GM20431 (cell line): ENCODE data around the gene SLC2A10.

Experiments used
- in situ Hi-C: fragments of 300-500 bp; cut with MseI, MboI; formaldehyde crosslinking; loops from one replicate; pipeline ENCODE4 v1.15.0; 2020; ENCODE audit warnings: low sequenced_read_pairs; ENCODE audit not compliant: unreplicated experiment

The SLC2A10 gene

GRCh38 chr20:46757754-46758678 lies 48.6 kb downstream of the SLC2A10 start:
- in situ Hi-C loops: no loop called here

GRCh38 chr20:46758929-46759669 lies 49.6 kb downstream of the SLC2A10 start:
- in situ Hi-C loops: no loop called here

- in situ Hi-C loops: no loop called here
Observed at GRCh38 chr20:46761566-46761965, 52.1 kb downstream of the SLC2A10 start.

GRCh38 chr20:46764068-46764467 lies 54.6 kb downstream of the SLC2A10 start:
- in situ Hi-C loops: no loop called here

GRCh38 chr20:46765506-46766120 lies 56.2 kb downstream of the SLC2A10 start:
- in situ Hi-C loops: no loop called here

- in situ Hi-C loops: no loop called here
Observed at GRCh38 chr20:46767127-46767761, 57.8 kb downstream of the SLC2A10 start.

- in situ Hi-C loops: no loop called here
Observed at GRCh38 chr20:46770330-46771194, 61.1 kb downstream of the SLC2A10 start.

GRCh38 chr20:46771195-46771588 lies 61.7 kb downstream of the SLC2A10 start:
- in situ Hi-C loops: no loop called here

- in situ Hi-C loops: no loop called here
Observed at GRCh38 chr20:46772901-46773300, 63.5 kb downstream of the SLC2A10 start.

GRCh38 chr20:46773680-46774079 lies 64.2 kb downstream of the SLC2A10 start:
- in situ Hi-C loops: no loop called here

- in situ Hi-C loops: no loop called here
Observed at GRCh38 chr20:46774236-46774635, 64.8 kb downstream of the SLC2A10 start.

- in situ Hi-C loops: no loop called here
Observed at GRCh38 chr20:46774943-46775560, 65.6 kb downstream of the SLC2A10 start.

GRCh38 chr20:46775806-46776205 lies 66.4 kb downstream of the SLC2A10 start:
- in situ Hi-C loops: no loop called here

- in situ Hi-C loops: no loop called here
Observed at GRCh38 chr20:46777331-46777730, 67.9 kb downstream of the SLC2A10 start.

GRCh38 chr20:46779831-46780230 lies 70.4 kb downstream of the SLC2A10 start:
- in situ Hi-C loops: no loop called here

- in situ Hi-C loops: no loop called here
Observed at GRCh38 chr20:46784436-46785127, 75.1 kb downstream of the SLC2A10 start.
